Activated CD4-positive, alpha-beta T cell treated with anti-CD3 and anti-CD28 coated beads, Interleukin-2, amount 50 U/mL, for 24 hours (primary cell): ENCODE data around the gene KCNJ12.

Experiments used
- DNase-seq, 2 donors: peaks; one replicate each; pipeline ENCODE4 v3.0.0-alpha.2; 2020; ENCODE audit warnings: low read depth in 1 of 2, low spot score in 1 of 2

The KCNJ12 gene

GRCh38 chr17:21463779-21464407 lies 87.7 kb downstream of the KCNJ12 start:
- DNase-seq = no peak

- DNase-seq = no peak
Observed at GRCh38 chr17:21464611-21465021, 88.5 kb downstream of the KCNJ12 start.

GRCh38 chr17:21466550-21466949 lies 90.4 kb downstream of the KCNJ12 start:
- no peak for DNase-seq

- DNase-seq = no peak
Observed at GRCh38 chr17:21467196-21467595, 91.0 kb downstream of the KCNJ12 start.

GRCh38 chr17:21467739-21468490 lies 91.8 kb downstream of the KCNJ12 start:
- DNase-seq = no peak
